PC-3 (cell line): ENCODE results near the gene NADK2.

ENCODE experiments used
- EZH2 ChIP-seq: fragments of 300-600 bp; sonication (generic); IDR thresholded peaks from one replicate; pipeline ENCODE4 v1.6.1; 2017; ENCODE audit warnings: antibody characterized with exemption, mild to moderate bottlenecking, low read length; ENCODE audit not compliant: unreplicated experiment
- EZH2phosphoT487 ChIP-seq: fragments of 300-600 bp; sonication (generic); IDR thresholded peaks from 2 replicates; pipeline ENCODE4 v1.6.1; 2018; ENCODE audit warnings: mild to moderate bottlenecking, antibody characterized with exemption, low read length, borderline replicate concordance
- TF ChIP-seq, protein P1 (sequence below): fragments of 300-600 bp; sonication (generic); conservative IDR thresholded peaks from 2 replicates; pipeline ENCODE4 v1.5.1; 2017; ENCODE audit warnings: antibody characterized with exemption, low read depth, mild to moderate bottlenecking, low read length

DNA sequence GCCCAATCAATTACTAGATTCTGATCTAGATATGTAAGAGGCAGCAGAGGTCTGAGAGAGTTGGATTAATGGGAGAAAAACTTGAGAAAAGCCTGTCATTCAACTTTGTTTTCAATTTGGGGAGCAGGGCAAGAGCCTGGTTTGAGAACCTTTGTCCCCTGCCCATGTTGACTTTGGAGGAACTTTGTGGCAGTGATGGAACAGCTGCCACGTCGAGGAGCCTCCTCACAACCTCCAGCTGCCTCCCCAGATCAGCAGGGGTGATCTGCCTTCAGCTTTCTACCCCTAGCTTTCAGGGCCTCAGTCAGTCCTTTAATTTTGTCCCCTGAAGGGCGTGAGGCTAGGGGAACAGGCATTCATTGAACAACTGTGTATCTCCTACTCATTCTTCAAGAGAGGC is 81.1 kb downstream of the NADK2 start:
- TF ChIP-seq, protein P1, sequence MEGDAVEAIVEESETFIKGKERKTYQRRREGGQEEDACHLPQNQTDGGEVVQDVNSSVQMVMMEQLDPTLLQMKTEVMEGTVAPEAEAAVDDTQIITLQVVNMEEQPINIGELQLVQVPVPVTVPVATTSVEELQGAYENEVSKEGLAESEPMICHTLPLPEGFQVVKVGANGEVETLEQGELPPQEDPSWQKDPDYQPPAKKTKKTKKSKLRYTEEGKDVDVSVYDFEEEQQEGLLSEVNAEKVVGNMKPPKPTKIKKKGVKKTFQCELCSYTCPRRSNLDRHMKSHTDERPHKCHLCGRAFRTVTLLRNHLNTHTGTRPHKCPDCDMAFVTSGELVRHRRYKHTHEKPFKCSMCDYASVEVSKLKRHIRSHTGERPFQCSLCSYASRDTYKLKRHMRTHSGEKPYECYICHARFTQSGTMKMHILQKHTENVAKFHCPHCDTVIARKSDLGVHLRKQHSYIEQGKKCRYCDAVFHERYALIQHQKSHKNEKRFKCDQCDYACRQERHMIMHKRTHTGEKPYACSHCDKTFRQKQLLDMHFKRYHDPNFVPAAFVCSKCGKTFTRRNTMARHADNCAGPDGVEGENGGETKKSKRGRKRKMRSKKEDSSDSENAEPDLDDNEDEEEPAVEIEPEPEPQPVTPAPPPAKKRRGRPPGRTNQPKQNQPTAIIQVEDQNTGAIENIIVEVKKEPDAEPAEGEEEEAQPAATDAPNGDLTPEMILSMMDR = no peak
- TF ChIP-seq EZH2 = no peak
- TF ChIP-seq EZH2phosphoT487 = no peak
